Activated T-cell treated with anti-CD3 and anti-CD28 coated beads, Interleukin-2, amount 50 U/mL, for 4 hours (primary cell): ENCODE measurements around the gene ATP5PD. TPM values are rescaled to one million over a fixed set of nuclear protein-coding genes. Genes with fewer than 3 reads are reported as not detected.

Experiments used
- ATAC-seq, 2 donors: fragments of 200-7000 bp; cut with Tn5 transposase; one replicate each; pipeline ENCODE4 v1.10.0; 2021
- DNase-seq: peaks from one replicate; pipeline ENCODE4 v3.0.0-alpha.2; 2020
- H3K27me3 Mint-ChIP-seq: one replicate; pipeline ENCODE4 v1.8.0; 2021; ENCODE audit warnings: low read depth, mixed read lengths
- H3K36me3 Mint-ChIP-seq: one replicate; pipeline ENCODE4 v1.8.0; 2022; ENCODE audit warnings: mixed read lengths; ENCODE audit not compliant: insufficient read depth
- H3K4me1 Mint-ChIP-seq: one replicate; pipeline ENCODE4 v1.8.0; 2021; ENCODE audit warnings: low read depth, mixed read lengths
- H3K4me3 Mint-ChIP-seq: one replicate; pipeline ENCODE4 v1.8.0; 2021; ENCODE audit warnings: mild to moderate bottlenecking, moderate library complexity, mixed read lengths
- H3K9me3 Mint-ChIP-seq: one replicate; pipeline ENCODE4 v1.8.0; 2021; ENCODE audit warnings: mixed read lengths
- total RNA-seq, 3 donors: library from RNA; stranded (reverse); gene quantifications; one replicate each; pipeline ENCODE4 v1.2.1, GENCODE V29; 2021

Gene ATP5PD
- total RNA-seq, 3 donors from 2014 or later: 128 to 158 (median 147) TPM

- Mint-ChIP-seq H3K4me3 (no peak overlapping the region), H3K36me3 (peaks cover 12% of the 10 kb centered on the region), H3K4me1 (peaks cover 32% of the 10 kb centered on the region), H3K27me3 (no peaks in the 10 kb centered on the region), H3K9me3 (no peaks in the 10 kb centered on the region)
- DNase-seq (no peak), ATAC-seq (peak; percentile 54 to 65)
These were observed 21.1 kb upstream of the ATP5PD start for GRCh38 chr17:75067856-75068255.

DNA sequence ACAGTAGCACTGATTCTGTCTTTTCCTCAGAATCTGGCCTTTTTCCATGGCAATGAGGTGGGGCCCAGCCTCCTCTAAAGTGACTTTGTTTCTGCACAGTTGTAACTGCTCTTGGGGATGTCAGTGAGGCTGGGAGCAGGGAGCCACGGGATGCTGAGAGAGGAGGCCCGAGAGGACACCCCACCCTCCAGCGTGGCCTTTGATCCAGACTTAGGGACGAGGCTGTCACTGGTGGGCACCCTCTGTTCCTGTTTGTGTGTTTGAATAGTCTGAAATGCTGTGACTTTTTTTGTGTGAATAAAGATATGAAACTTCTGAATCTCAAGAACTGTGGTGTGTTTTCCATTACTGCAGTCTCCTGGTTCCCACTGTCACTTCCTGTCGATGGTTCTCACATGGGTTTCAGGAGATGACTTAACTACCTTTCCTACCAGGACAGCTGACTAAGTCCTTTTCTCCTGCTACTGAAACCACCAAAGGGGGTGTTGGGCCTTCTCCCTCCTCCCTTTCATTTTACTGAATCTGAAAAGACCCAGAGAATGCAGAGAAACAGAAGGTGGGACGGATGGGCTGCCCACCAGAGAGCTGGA lies 18.9 kb upstream of the ATP5PD start:
- peaks cover 20% of the 10 kb centered on the region for H3K36me3 Mint-ChIP-seq
- no peaks in the 10 kb centered on the region for H3K9me3 Mint-ChIP-seq
- ATAC-seq (peak; percentile 67 to 80), DNase-seq (no peak)
- no peak overlapping the region for H3K4me3 Mint-ChIP-seq
- no peaks in the 10 kb centered on the region for H3K27me3 Mint-ChIP-seq
- H3K4me1 Mint-ChIP-seq: peaks cover 32% of the 10 kb centered on the region

- H3K4me3 Mint-ChIP-seq: no peak overlapping the region
- DNase-seq: no peak
- no peaks in the 10 kb centered on the region for H3K9me3 Mint-ChIP-seq
- H3K36me3 Mint-ChIP-seq: peaks cover 24% of the 10 kb centered on the region
- H3K4me1 Mint-ChIP-seq: peaks cover 33% of the 10 kb centered on the region
- no peaks in the 10 kb centered on the region for H3K27me3 Mint-ChIP-seq
- no peak for ATAC-seq
These were observed 18.2 kb upstream of the ATP5PD start for GRCh38 chr17:75064867-75065561.

DNA sequence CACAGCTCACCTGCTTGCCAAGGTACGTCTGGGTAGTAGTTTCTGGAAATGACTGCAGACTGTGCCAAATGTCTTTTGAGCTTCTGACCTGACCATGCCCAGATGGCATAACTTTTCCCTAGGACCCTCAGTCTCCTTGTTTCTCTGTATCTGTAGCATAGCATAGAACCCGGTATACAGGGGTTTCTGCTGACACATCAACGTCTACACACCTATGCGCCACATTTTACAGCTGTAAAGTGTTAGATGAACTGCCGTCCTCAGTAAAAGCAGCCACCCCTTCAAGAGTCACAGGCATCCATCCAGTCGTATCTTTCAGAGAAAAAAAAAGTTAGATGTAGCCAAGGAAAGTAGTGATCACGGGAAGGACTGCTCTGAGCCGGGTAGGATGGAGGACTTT lies 17.7 kb upstream of the ATP5PD start:
- Mint-ChIP-seq H3K4me3 (no peak overlapping the region), H3K9me3 (no peaks in the 10 kb centered on the region), H3K27me3 (no peaks in the 10 kb centered on the region), H3K36me3 (peaks cover 29% of the 10 kb centered on the region), H3K4me1 (peaks cover 35% of the 10 kb centered on the region)
- ATAC-seq: no peak
- DNase-seq: no peak

DNA sequence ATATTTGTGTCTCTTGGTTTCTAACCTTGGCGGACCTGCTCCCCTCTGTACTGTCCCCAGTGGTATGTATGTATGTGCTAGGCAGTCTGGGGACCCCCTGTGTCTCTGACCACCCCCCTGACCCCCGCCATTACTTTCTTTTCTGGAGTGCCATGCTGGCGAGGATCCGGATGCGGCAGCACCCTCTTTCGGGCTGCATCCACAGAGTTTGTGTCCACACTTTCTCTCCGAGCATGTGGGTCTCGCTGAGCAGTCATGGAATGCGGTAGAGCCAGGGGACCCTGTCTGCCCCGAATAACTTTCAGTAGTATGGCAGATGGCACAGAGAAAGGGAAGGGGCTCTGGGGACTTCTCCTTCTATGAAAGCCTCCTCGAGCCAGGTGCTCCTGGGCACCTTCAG lies 17.3 kb upstream of the ATP5PD start:
- Mint-ChIP-seq H3K9me3 (no peaks in the 10 kb centered on the region), H3K36me3 (peaks cover 30% of the 10 kb centered on the region), H3K4me1 (peaks cover 38% of the 10 kb centered on the region), H3K27me3 (no peaks in the 10 kb centered on the region), H3K4me3 (no peak overlapping the region)
- DNase-seq (no peak), ATAC-seq (no peak)

GRCh38 chr17:75063626-75064025 lies 16.9 kb upstream of the ATP5PD start:
- Mint-ChIP-seq H3K36me3 (peaks cover 30% of the 10 kb centered on the region), H3K4me3 (no peak overlapping the region), H3K4me1 (peaks cover 35% of the 10 kb centered on the region), H3K27me3 (no peaks in the 10 kb centered on the region), H3K9me3 (no peaks in the 10 kb centered on the region)
- ATAC-seq (no peak), DNase-seq (no peak)

- DNase-seq: no peak
- no peak overlapping the region for H3K4me3 Mint-ChIP-seq
- H3K9me3 Mint-ChIP-seq: no peaks in the 10 kb centered on the region
- no peaks in the 10 kb centered on the region for H3K27me3 Mint-ChIP-seq
- peaks cover 30% of the 10 kb centered on the region for H3K36me3 Mint-ChIP-seq
- peaks cover 34% of the 10 kb centered on the region for H3K4me1 Mint-ChIP-seq
- ATAC-seq: no peak
These were observed 16.4 kb upstream of the ATP5PD start for GRCh38 chr17:75063201-75063600.

GRCh38 chr17:75061618-75062017 lies 14.8 kb upstream of the ATP5PD start:
- peaks cover 25% of the 10 kb centered on the region for H3K4me1 Mint-ChIP-seq
- H3K27me3 Mint-ChIP-seq: no peaks in the 10 kb centered on the region
- ATAC-seq (no peak), DNase-seq (no peak)
- no peak overlapping the region for H3K4me3 Mint-ChIP-seq
- peaks cover 32% of the 10 kb centered on the region for H3K36me3 Mint-ChIP-seq
- H3K9me3 Mint-ChIP-seq: no peaks in the 10 kb centered on the region

GRCh38 chr17:75061055-75061438 lies 14.3 kb upstream of the ATP5PD start:
- H3K27me3 Mint-ChIP-seq: no peaks in the 10 kb centered on the region
- no peak for DNase-seq
- peaks cover 25% of the 10 kb centered on the region for H3K4me1 Mint-ChIP-seq
- H3K9me3 Mint-ChIP-seq: no peaks in the 10 kb centered on the region
- peaks cover 35% of the 10 kb centered on the region for H3K36me3 Mint-ChIP-seq
- no peak for ATAC-seq
- no peak overlapping the region for H3K4me3 Mint-ChIP-seq

DNA sequence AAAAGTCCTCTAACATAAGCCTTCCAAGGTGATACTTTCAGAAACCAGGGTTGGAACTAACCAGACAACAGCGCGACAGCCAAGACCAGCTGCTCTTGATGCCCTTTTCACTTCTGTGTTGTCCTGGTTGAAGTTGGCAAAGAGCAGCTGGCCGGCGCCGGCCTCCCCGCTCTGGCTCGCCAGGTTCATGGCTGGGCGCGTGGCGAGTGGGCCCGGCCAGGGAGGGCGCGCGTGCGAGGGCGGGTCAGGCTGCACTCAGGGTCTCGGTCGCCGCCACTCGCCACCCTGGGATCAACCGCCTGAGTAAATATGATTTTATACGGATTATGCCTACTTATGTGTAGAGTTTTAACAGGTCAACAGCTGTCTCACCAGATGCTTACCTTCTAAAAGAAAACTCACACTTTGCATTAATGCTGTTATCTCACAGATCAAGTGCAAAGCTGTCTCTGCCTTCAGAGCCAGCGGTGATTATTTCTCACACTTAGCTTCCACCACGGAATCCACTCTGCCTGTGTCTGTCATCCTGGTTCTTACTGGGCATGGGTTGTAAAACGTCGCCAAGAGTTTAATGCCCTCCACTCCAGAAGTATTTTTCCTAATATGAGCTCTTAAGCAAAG lies 13.8 kb upstream of the ATP5PD start:
- no peaks in the 10 kb centered on the region for H3K9me3 Mint-ChIP-seq
- peaks cover 35% of the 10 kb centered on the region for H3K36me3 Mint-ChIP-seq
- peaks cover 21% of the 10 kb centered on the region for H3K4me1 Mint-ChIP-seq
- no peak for DNase-seq
- no peak overlapping the region for H3K4me3 Mint-ChIP-seq
- no peak for ATAC-seq
- H3K27me3 Mint-ChIP-seq: no peaks in the 10 kb centered on the region

- ATAC-seq: no peak
These were observed 12.9 kb upstream of the ATP5PD start for GRCh38 chr17:75059369-75060345.

GRCh38 chr17:75051941-75052340 lies 5.2 kb upstream of the ATP5PD start:
- Mint-ChIP-seq H3K4me3 (no peak overlapping the region), H3K36me3 (peaks cover 17% of the 10 kb centered on the region), H3K9me3 (no peaks in the 10 kb centered on the region), H3K27me3 (no peaks in the 10 kb centered on the region), H3K4me1 (peaks cover 29% of the 10 kb centered on the region)
- no peak for DNase-seq
- no peak for ATAC-seq

More at GRCh38 chr17:75059369-75060345, 12.9 kb upstream of the ATP5PD start:
- peaks cover 13% of the 10 kb centered on the region for H3K4me1 Mint-ChIP-seq
- no peak overlapping the region for H3K4me3 Mint-ChIP-seq
- peaks cover 35% of the 10 kb centered on the region for H3K36me3 Mint-ChIP-seq
- no peaks in the 10 kb centered on the region for H3K27me3 Mint-ChIP-seq
- no peaks in the 10 kb centered on the region for H3K9me3 Mint-ChIP-seq
- no peak for DNase-seq

- no peaks in the 10 kb centered on the region for H3K9me3 Mint-ChIP-seq
- H3K4me3 Mint-ChIP-seq: no peak overlapping the region
- no peaks in the 10 kb centered on the region for H3K27me3 Mint-ChIP-seq
- DNase-seq: no peak
- no peak for ATAC-seq
- peaks cover 40% of the 10 kb centered on the region for H3K4me1 Mint-ChIP-seq
- H3K36me3 Mint-ChIP-seq: peaks cover 14% of the 10 kb centered on the region
These were observed 2.9 kb upstream of the ATP5PD start for GRCh38 chr17:75049706-75050105.

DNA sequence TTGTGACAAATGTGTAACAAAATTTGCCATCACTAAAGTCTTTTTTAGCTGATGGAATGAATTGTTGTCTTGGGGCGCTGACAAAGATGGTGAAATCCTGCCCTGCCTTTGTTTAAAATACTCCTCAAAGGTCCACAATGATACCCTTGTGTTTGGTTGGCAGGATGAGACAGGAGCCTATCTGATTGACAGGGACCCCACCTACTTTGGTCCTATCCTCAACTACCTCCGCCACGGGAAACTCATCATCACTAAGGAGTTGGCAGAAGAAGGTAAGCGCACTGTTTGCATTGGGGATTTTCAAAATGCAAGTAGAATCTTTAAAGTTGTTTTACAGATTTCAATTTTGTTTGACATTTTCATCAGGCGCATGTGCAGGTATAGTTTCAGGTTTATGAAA lies 2.3 kb upstream of the ATP5PD start:
- H3K4me3 Mint-ChIP-seq: peak overlapping the region; percentile 98
- peaks cover 43% of the 10 kb centered on the region for H3K4me1 Mint-ChIP-seq
- DNase-seq (no peak), ATAC-seq (no peak)
- peaks cover 12% of the 10 kb centered on the region for H3K36me3 Mint-ChIP-seq
- no peaks in the 10 kb centered on the region for H3K9me3 Mint-ChIP-seq
- H3K27me3 Mint-ChIP-seq: no peaks in the 10 kb centered on the region
